Vagina (tissue), 2 donors: ENCODE measurements around the gene VIPR2. TPM values are rescaled to one million over a fixed set of nuclear protein-coding genes. Genes with fewer than 3 reads are reported as not detected.
"Not testable (repeated sequence)": the region's sequence is repeated elsewhere in the genome, so short reads cannot be mapped to it uniquely, and the experiment has no call there.

Source experiments
- DNase-seq, 2 donors: peaks; one replicate each; pipeline ENCODE4 v3.0.0-alpha.2; 2017; ENCODE audit errors: extremely low spot score in 2 of 2
- H3K27ac ChIP-seq: fragments of 200-600 bp; sonication (generic); one replicate; pipeline ENCODE4 v1.5.1; 2019
- H3K27me3 ChIP-seq: fragments of 200-600 bp; sonication (generic); one replicate; pipeline ENCODE4 v1.5.1; 2019
- H3K36me3 ChIP-seq, 2 donors: fragments of 200-600 bp; sonication (generic); one replicate each; pipeline ENCODE4 v1.5.1; 2017 to 2019
- H3K4me1 ChIP-seq: fragments of 200-600 bp; sonication (generic); one replicate; pipeline ENCODE4 v1.5.1; 2019
- H3K4me3 ChIP-seq, 2 donors: fragments of 200-600 bp; sonication (generic); 1 replicate in 1 of 2; 2 replicates in 1 of 2; pipeline ENCODE4 v1.5.1; 2016 to 2019
- H3K9me3 ChIP-seq: fragments of 200-600 bp; sonication (generic); one replicate; pipeline ENCODE4 v1.5.1; 2019
- CTCF ChIP-seq, 3 experiments: fragments of 450-650 bp in 2 of 3; fragments of 200-600 bp in 1 of 3; sonication (generic) in 1 of 3; IDR thresholded peaks; one replicate each; pipeline ENCODE4 v1.5.1; 2017 to 2019; ENCODE audit warnings: antibody characterized with exemption in 3 of 3, mild to moderate bottlenecking in 2 of 3, moderate library complexity in 2 of 3
- POLR2A ChIP-seq, 2 donors: fragments of 450-650 bp; IDR thresholded peaks; one replicate each; pipeline ENCODE4 v1.6.1; 2017; ENCODE audit warnings: antibody characterized with exemption in 2 of 2, mild to moderate bottlenecking in 2 of 2, moderate library complexity in 2 of 2
- POLR2AphosphoS5 ChIP-seq, 2 donors: sonication (generic); formaldehyde crosslinking; IDR thresholded peaks; one replicate each; pipeline ENCODE4 v1.9.0; 2017; ENCODE audit warnings: antibody characterized with exemption in 2 of 2, mild to moderate bottlenecking in 2 of 2, low read depth in 1 of 2; ENCODE audit not compliant: insufficient read depth in 1 of 2
- intact Hi-C: fragments of 100-400 bp; cut with DNase I; formaldehyde crosslinking; loops from one replicate; pipeline ENCODE4 v1.15.1; 2023
- total RNA-seq: library from RNA; depleted of rRNA; stranded (reverse); fragments of >200 nt; gene quantifications from one replicate; pipeline ENCODE4 v1.2.3, GENCODE V29; 2016

VIPR2 gene
- total RNA-seq, 1 donor from 2014 or later = 11.3 TPM

GRCh38 chr7:159191236-159191635 lies 46.6 kb upstream of the VIPR2 start:
- TF ChIP-seq POLR2A (IDR thresholded peaks at IDR 0.05) = no peak
- TF ChIP-seq POLR2AphosphoS5 (IDR thresholded peaks at IDR 0.05; ENCODE audit: insufficient read depth in 1 of 2, low read depth in 1 of 2) = no peak
- TF ChIP-seq CTCF (IDR thresholded peaks at IDR 0.05) = no peak
- H3K27me3 ChIP-seq = no peaks in the 10 kb centered on the region
- no peak overlapping the region for H3K27ac ChIP-seq
- no peak for DNase-seq
- H3K4me3 ChIP-seq = no peak overlapping the region
- H3K36me3 ChIP-seq = no peaks in the 10 kb centered on the region
- intact Hi-C loops = no loop called here
- H3K9me3 ChIP-seq = no peaks in the 10 kb centered on the region
- H3K4me1 ChIP-seq = peaks cover 7% of the 10 kb centered on the region

- no peak overlapping the region for H3K4me3 ChIP-seq
- no peak for DNase-seq
- no peaks in the 10 kb centered on the region for H3K36me3 ChIP-seq
- intact Hi-C loops = no loop called here
- TF ChIP-seq POLR2AphosphoS5 (IDR thresholded peaks at IDR 0.05; ENCODE audit: insufficient read depth in 1 of 2, low read depth in 1 of 2) = no peak
- no peak for TF ChIP-seq CTCF (IDR thresholded peaks at IDR 0.05)
- no peak for TF ChIP-seq POLR2A (IDR thresholded peaks at IDR 0.05)
- H3K27ac ChIP-seq = no peak overlapping the region
- no peaks in the 10 kb centered on the region for H3K4me1 ChIP-seq
- H3K9me3 ChIP-seq = no peaks in the 10 kb centered on the region
- no peaks in the 10 kb centered on the region for H3K27me3 ChIP-seq
These were observed 43.3 kb upstream of the VIPR2 start for GRCh38 chr7:159188011-159188410.

GRCh38 chr7:159179241-159179640 lies 34.6 kb upstream of the VIPR2 start:
- DNase-seq = no peak
- intact Hi-C loops = no loop called here
- Histone ChIP-seq H3K27me3 (no peaks in the 10 kb centered on the region), H3K4me3 (no peak overlapping the region), H3K4me1 (peaks cover 7% of the 10 kb centered on the region), H3K27ac (no peak overlapping the region), H3K9me3 (no peaks in the 10 kb centered on the region), H3K36me3 (no peaks in the 10 kb centered on the region)
- TF ChIP-seq POLR2A (IDR thresholded peaks at IDR 0.05) = no peak
- TF ChIP-seq POLR2AphosphoS5 (IDR thresholded peaks at IDR 0.05; ENCODE audit: insufficient read depth in 1 of 2, low read depth in 1 of 2) = no peak
- TF ChIP-seq CTCF (IDR thresholded peaks at IDR 0.05) = no peak

- Histone ChIP-seq H3K9me3 (no peaks in the 10 kb centered on the region), H3K4me1 (peaks cover 7% of the 10 kb centered on the region), H3K36me3 (no peaks in the 10 kb centered on the region), H3K27me3 (no peaks in the 10 kb centered on the region), H3K27ac (peak overlapping the region; percentile 60), H3K4me3 (no peak overlapping the region)
- intact Hi-C loops = no loop called here
- peak in 1 of 2 donors; percentile 88 for DNase-seq
- TF ChIP-seq POLR2AphosphoS5 (IDR thresholded peaks at IDR 0.05; ENCODE audit: insufficient read depth in 1 of 2, low read depth in 1 of 2) (peak; percentile 20 to 40), CTCF (IDR thresholded peaks at IDR 0.05) (no peak)
These were observed 32.8 kb upstream of the VIPR2 start for GRCh38 chr7:159177284-159177953.

GRCh38 chr7:159175792-159176191 lies 31.1 kb upstream of the VIPR2 start:
- Histone ChIP-seq H3K27ac (no peak overlapping the region), H3K36me3 (no peaks in the 10 kb centered on the region), H3K9me3 (no peaks in the 10 kb centered on the region), H3K27me3 (no peaks in the 10 kb centered on the region), H3K4me1 (peaks cover 7% of the 10 kb centered on the region), H3K4me3 (no peak overlapping the region)
- TF ChIP-seq POLR2AphosphoS5 (IDR thresholded peaks at IDR 0.05; ENCODE audit: insufficient read depth in 1 of 2, low read depth in 1 of 2) = no peak
- TF ChIP-seq POLR2A (IDR thresholded peaks at IDR 0.05) = no peak
- TF ChIP-seq CTCF (IDR thresholded peaks at IDR 0.05) = no peak
- DNase-seq = no peak
- intact Hi-C loops = no loop called here

- H3K36me3 ChIP-seq, DNase-seq, H3K4me1 ChIP-seq, H3K27ac ChIP-seq, H3K27me3 ChIP-seq, intact Hi-C loops, H3K4me3 ChIP-seq, H3K9me3 ChIP-seq: not testable (repeated sequence)
These were observed 30.4 kb upstream of the VIPR2 start for GRCh38 chr7:159175100-159175499.
